PC-3 (cell line): ENCODE measurements around the gene KMT5B. TPM values are rescaled to one million over a fixed set of nuclear protein-coding genes. Genes with fewer than 3 reads are reported as not detected.

Experiments used
- ATAC-seq: fragments of 200-7000 bp; cut with Tn5 transposase; 2 replicates; pipeline ENCODE4 v1.9.1; 2020; ENCODE audit warnings: mild to moderate bottlenecking, moderate library complexity
- BruUV-seq: library from RNA; stranded (reverse); fragments of 400-500 nt; replicated peaks from 2 replicates; lab custom pipeline; 2021; lab: Mats Ljungman, UMichigan
- CTCF ChIA-PET: fragments of 300-600 bp; sonication (Branson Sonifier 250); formaldehyde crosslinking; loops from one replicate; lab custom pipeline; 2022; ENCODE audit warnings: antibody characterized with exemption; lab: Charles Lee
- POLR2A ChIA-PET: fragments of 300-600 bp; sonication (Branson Sonifier 250); formaldehyde crosslinking; loops from one replicate; lab custom pipeline; 2022; ENCODE audit warnings: antibody characterized with exemption; ENCODE audit not compliant: unreplicated experiment; lab: Charles Lee
- DNase-seq: peaks from one replicate; pipeline ENCODE4 v3.0.0-alpha.2; 2015
- H2AFZ ChIP-seq: fragments of 300-600 bp; sonication (generic); 2 replicates; pipeline ENCODE4 v1.6.0; 2016; ENCODE audit warnings: antibody characterized with exemption, low read length
- H3F3A ChIP-seq: fragments of 300-600 bp; sonication (generic); one replicate; pipeline ENCODE4 v1.6.0; 2017; ENCODE audit warnings: antibody characterized with exemption, low read length, control low read depth, mild to moderate bottlenecking; ENCODE audit not compliant: unreplicated experiment
- H3K27ac ChIP-seq: fragments of 300-600 bp; sonication (generic); 2 replicates; pipeline ENCODE4 v1.5.1; 2016; ENCODE audit warnings: mild to moderate bottlenecking, low read length
- H3K27me3 ChIP-seq: fragments of 300-600 bp; sonication (generic); 2 replicates; pipeline ENCODE4 v1.6.1; 2016; ENCODE audit warnings: low read length, mixed read lengths
- H3K36me3 ChIP-seq: fragments of 300-600 bp; sonication (generic); 2 replicates; pipeline ENCODE4 v1.6.1; 2016; ENCODE audit warnings: low read depth, mixed run types, low read length, mixed read lengths
- H3K4me1 ChIP-seq: fragments of 300-600 bp; sonication (generic); 2 replicates; pipeline ENCODE4 v1.5.1; 2016; ENCODE audit warnings: low read length; ENCODE audit not compliant: insufficient read depth
- H3K4me2 ChIP-seq: fragments of 300-600 bp; sonication (generic); 2 replicates; pipeline ENCODE4 v1.6.0; 2016; ENCODE audit warnings: low read length
- H3K4me3 ChIP-seq: fragments of 300-600 bp; sonication (generic); 2 replicates; pipeline ENCODE4 v1.5.1; 2016; ENCODE audit warnings: mild to moderate bottlenecking, low read length, mixed read lengths
- H3K79me2 ChIP-seq: fragments of 300-600 bp; sonication (generic); 2 replicates; pipeline ENCODE4 v1.6.1; 2017; ENCODE audit warnings: low read length, mixed read lengths
- H3K9ac ChIP-seq: fragments of 300-600 bp; sonication (generic); 2 replicates; pipeline ENCODE4 v1.6.0; 2016; ENCODE audit warnings: mild to moderate bottlenecking, low read length
- H3K9me2 ChIP-seq: fragments of 300-600 bp; sonication (generic); replicated peaks from 2 replicates; pipeline ENCODE4 v1.6.1; 2016; ENCODE audit warnings: mixed run types, low read length, mixed read lengths
- H3K9me3 ChIP-seq: fragments of 300-600 bp; sonication (generic); 2 replicates; pipeline ENCODE4 v1.6.1; 2016; ENCODE audit warnings: low read length, mixed read lengths
- H4K20me1 ChIP-seq: fragments of 300-600 bp; sonication (generic); 2 replicates; pipeline ENCODE4 v1.6.1; 2016; ENCODE audit warnings: low read length, mixed read lengths
- CTCF ChIP-seq: fragments of 300-600 bp; sonication (generic); conservative IDR thresholded peaks from 2 replicates; pipeline ENCODE4 v1.5.1; 2017; ENCODE audit warnings: antibody characterized with exemption, low read depth, mild to moderate bottlenecking, low read length
- EZH2 ChIP-seq: fragments of 300-600 bp; sonication (generic); IDR thresholded peaks from one replicate; pipeline ENCODE4 v1.6.1; 2017; ENCODE audit warnings: antibody characterized with exemption, mild to moderate bottlenecking, low read length; ENCODE audit not compliant: unreplicated experiment
- EZH2phosphoT487 ChIP-seq: fragments of 300-600 bp; sonication (generic); IDR thresholded peaks from 2 replicates; pipeline ENCODE4 v1.6.1; 2018; ENCODE audit warnings: mild to moderate bottlenecking, antibody characterized with exemption, low read length, borderline replicate concordance
- intact Hi-C: fragments of 100-400 bp; cut with micrococcal nuclease; formaldehyde crosslinking; loops from 2 replicates; pipeline ENCODE4 v1.9.0; 2023
- total RNA-seq: library from RNA; depleted of rRNA; stranded (reverse); fragments of >200 nt; gene quantifications from 2 replicates; pipeline ENCODE4 v1.2.3, GENCODE V29; 2014

Gene KMT5B
- total RNA-seq, 1 experiment from 2014 or later: 19.0 TPM

DNA sequence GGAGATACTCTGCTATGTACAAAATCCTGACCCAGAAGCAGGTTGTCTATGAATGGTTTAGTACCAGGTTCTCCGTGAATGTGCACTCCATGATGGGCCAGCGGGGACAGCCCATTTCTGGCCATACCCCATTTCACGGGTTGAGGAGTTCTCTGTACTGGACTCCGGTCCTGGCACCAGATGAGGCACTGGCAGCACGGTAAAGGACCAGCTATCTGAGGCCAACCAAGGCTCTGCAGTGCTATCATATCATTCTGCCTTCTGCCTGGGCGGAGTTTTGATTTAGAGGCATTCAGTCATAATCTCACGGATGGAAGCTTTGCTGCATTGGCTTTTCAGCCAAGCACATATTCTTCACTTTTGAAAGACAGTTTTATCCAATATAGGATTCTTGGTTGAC is 18.5 kb upstream of the KMT5B start:
- Histone ChIP-seq H3K9me2 (no peaks in the 10 kb centered on the region), H3F3A (no peaks in the 10 kb centered on the region), H3K9me3 (no peaks in the 10 kb centered on the region), H3K9ac (no peak overlapping the region), H3K4me3 (no peak overlapping the region), H3K27me3 (no peaks in the 10 kb centered on the region), H3K4me2 (no peak overlapping the region), H3K4me1 (no peaks in the 10 kb centered on the region), H2AFZ (no peak overlapping the region), H4K20me1 (no peaks in the 10 kb centered on the region), H3K36me3 (no peaks in the 10 kb centered on the region), H3K27ac (no peak overlapping the region), H3K79me2 (no peaks in the 10 kb centered on the region)
- CTCF ChIA-PET: no interaction called here
- intact Hi-C loops: no loop called here
- BruUV-seq: no TSS peak
- DNase-seq (no peak), ATAC-seq (no peak)
- POLR2A ChIA-PET: no interaction called here
- TF ChIP-seq EZH2phosphoT487 (no peak), CTCF (no peak), EZH2 (no peak)

- Histone ChIP-seq H3K9me2 (no peaks in the 10 kb centered on the region), H3K9me3 (no peaks in the 10 kb centered on the region), H3K36me3 (no peaks in the 10 kb centered on the region), H3K27me3 (no peaks in the 10 kb centered on the region), H3K4me2 (no peak overlapping the region), H4K20me1 (no peaks in the 10 kb centered on the region), H3K27ac (no peak overlapping the region), H3K79me2 (no peaks in the 10 kb centered on the region), H3K4me1 (no peaks in the 10 kb centered on the region), H2AFZ (no peak overlapping the region), H3F3A (no peaks in the 10 kb centered on the region), H3K9ac (no peak overlapping the region), H3K4me3 (no peak overlapping the region)
- CTCF ChIA-PET: no interaction called here
- intact Hi-C loops: no loop called here
- TF ChIP-seq CTCF: no peak
- no peak for TF ChIP-seq EZH2
- no peak for TF ChIP-seq EZH2phosphoT487
- no peak for ATAC-seq
- BruUV-seq: no TSS peak
- DNase-seq: no peak
- POLR2A ChIA-PET: no interaction called here
Observed at GRCh38 chr11:68229601-68230000, 16.5 kb upstream of the KMT5B start.

GRCh38 chr11:68226421-68226820 is 13.3 kb upstream of the KMT5B start:
- Histone ChIP-seq H3K9ac (no peak overlapping the region), H3K36me3 (no peaks in the 10 kb centered on the region), H3K4me1 (no peaks in the 10 kb centered on the region), H3K27ac (no peak overlapping the region), H3F3A (no peaks in the 10 kb centered on the region), H2AFZ (no peak overlapping the region), H3K9me3 (no peaks in the 10 kb centered on the region), H3K27me3 (no peaks in the 10 kb centered on the region), H3K9me2 (no peaks in the 10 kb centered on the region), H3K79me2 (no peaks in the 10 kb centered on the region), H4K20me1 (no peaks in the 10 kb centered on the region), H3K4me3 (no peak overlapping the region), H3K4me2 (no peak overlapping the region)
- BruUV-seq: no TSS peak
- ChIA-PET POLR2A (no interaction called here), CTCF (no interaction called here)
- DNase-seq: no peak
- TF ChIP-seq CTCF (no peak), EZH2 (no peak)
- intact Hi-C loops: no loop called here
- ATAC-seq: no peak
